Liver (tissue), 5 donors: ENCODE results near the gene DRAM2. TPM values are rescaled to one million over a fixed set of nuclear protein-coding genes. Genes with fewer than 3 reads are reported as not detected.

Experiments
- polyA plus RNA-seq, 2 donors: library from polyadenylated mRNA; stranded (reverse) in 1 of 2; unstranded in 1 of 2; fragments of 200-250 nt in 1 of 2; fragments of >200 nt in 1 of 2; fragmentation: Nextera tagmentation in 1 of 2; extraction: Ambion mirVana in 1 of 2; gene quantifications; one replicate each; pipeline versions ENCODE4 v1.2.1 to v1.2.3, GENCODE V29; 2013 to 2015
- small RNA-seq: library from RNA; depleted of rRNA; stranded (forward); fragments of <200 nt; gene quantifications from one replicate; pipeline ENCODE3, GENCODE V24; 2014
- total RNA-seq, 2 donors: library from RNA; depleted of rRNA; stranded (reverse); fragments of >200 nt; gene quantifications; one replicate each; pipeline ENCODE4 v1.2.3, GENCODE V29; 2014
- donor health status: healthy.
- donor health status: healthy.
- donor health status: healthy.

Gene DRAM2
- total and polyA plus RNA-seq, 4 donors: 15.7 to 33.9 (median 19.8) TPM

Small RNA genes lying within 50 kb of the gene (small RNA-seq; reads per million reads assigned to genes)
- gene AL355816.1: not detected

Other genes with a start within 250 kb of the DRAM2 start
- 1 to 10 TPM; 6.1 to 7.1 TPM for gene LRIF1, start 176.2 kb downstream of the DRAM2 start, total RNA-seq
- 1 to 10 TPM; 3.9 to 6.3 TPM for gene LRIF1, start 176.2 kb downstream of the DRAM2 start, polyA plus RNA-seq
- 10 to 100 TPM; 36.8 to 37.3 TPM for gene CEPT1, start 130 bp upstream of the DRAM2 start, total RNA-seq
- 10 to 100 TPM; 10.0 to 18.5 TPM for gene CEPT1, start 130 bp upstream of the DRAM2 start, polyA plus RNA-seq
- 10 to 100 TPM; 14.9 to 20.7 TPM for gene DENND2D, start 60.6 kb upstream of the DRAM2 start, total RNA-seq
- 10 to 100 TPM in 1 of 2 donors, 1 to 10 TPM in 1; 8.8 to 10.7 TPM for gene DENND2D, start 60.6 kb upstream of the DRAM2 start, polyA plus RNA-seq
- gene CHI3L2, start 87.6 kb upstream of the DRAM2 start, total RNA-seq: under 1 TPM; 0.23 to 0.25 TPM
- gene CHI3L2, start 87.6 kb upstream of the DRAM2 start, polyA plus RNA-seq: under 1 TPM; 0.07 to 0.32 TPM
- gene CHIA, start 150.8 kb upstream of the DRAM2 start, total RNA-seq: not detected
- under 1 TPM in 1 of 2 donors, not detected in 1; 0.06 TPM for gene CHIA, start 150.8 kb upstream of the DRAM2 start, polyA plus RNA-seq